HL-60 (cell line): ENCODE data around the gene RNGTT.

Experiments used
- CTCF ChIP-seq: IDR thresholded peaks from one replicate; pipeline ENCODE4 v1.5.1; 2011; ENCODE audit warnings: low read length, control low read depth, inconsistent platforms; ENCODE audit not compliant: insufficient read depth
- GABPA ChIP-seq: IDR thresholded peaks from 2 replicates; pipeline ENCODE4 v1.6.1; 2012; ENCODE audit warnings: low read depth
- POLR2AphosphoS5 ChIP-seq: IDR thresholded peaks from 2 replicates; pipeline ENCODE4 v1.6.1; 2012; ENCODE audit warnings: low read depth

GRCh38 chr6:88565409-88565811 lies 398.0 kb downstream of the RNGTT start:
- TF ChIP-seq GABPA: no peak
- TF ChIP-seq CTCF: no peak
- TF ChIP-seq POLR2AphosphoS5: no peak
